Endothelial cell of umbilical vein (primary cell): Measurements from ENCODE around the gene RPS23.

Experiments used
- CTCF ChIP-seq, 2 donors: IDR thresholded peaks; 1 replicate in 1 of 2; 2 replicates in 1 of 2; pipeline ENCODE4 v1.5.1; 2011; ENCODE audit warnings: low read length in 2 of 2, mild to moderate bottlenecking in 2 of 2, moderate library complexity in 2 of 2, control low read depth in 1 of 2, inconsistent platforms in 1 of 2, low read depth in 1 of 2; ENCODE audit not compliant: insufficient read depth in 1 of 2; ENCODE audit errors: extremely low read depth in 1 of 2
- FOS ChIP-seq: IDR thresholded peaks from 2 replicates; pipeline ENCODE4 v1.6.1; 2011; ENCODE audit warnings: mild to moderate bottlenecking, low read length, moderate library complexity, borderline replicate concordance; ENCODE audit not compliant: insufficient read depth
- MAX ChIP-seq: IDR thresholded peaks from 2 replicates; pipeline ENCODE4 v1.6.1; 2011; ENCODE audit not compliant: insufficient read depth, insufficient read length
- POLR2A ChIP-seq: IDR thresholded peaks from 2 replicates; pipeline ENCODE4 v1.6.1; 2012; ENCODE audit warnings: low read depth, mild to moderate bottlenecking, control low read depth, low read length
- POLR2AphosphoS5 ChIP-seq: IDR thresholded peaks from 2 replicates; pipeline ENCODE4 v1.6.1; 2012; ENCODE audit warnings: low read depth, mild to moderate bottlenecking, control low read depth, low read length, moderate library complexity; ENCODE audit not compliant: insufficient read depth

GRCh38 chr5:82257729-82258128 lies 20.4 kb downstream of the RPS23 start:
- TF ChIP-seq POLR2A: no peak
- TF ChIP-seq CTCF (IDR thresholded peaks at IDR 0.05; ENCODE audit: extremely low read depth in 1 of 2, insufficient read depth in 1 of 2, low read depth in 1 of 2, low read length in 2 of 2): no peak
- TF ChIP-seq POLR2AphosphoS5: no peak
- TF ChIP-seq MAX: no peak
- TF ChIP-seq FOS: no peak
